GM19372 (cell line): ENCODE results near the gene SLITRK1.

Experiments
- ATAC-seq: cut with Tn5 transposase; IDR thresholded peaks from one replicate; pipeline ENCODE4 v1.9.1; 2021; ENCODE audit warnings: mild to moderate bottlenecking, low read depth, moderate library complexity; ENCODE audit not compliant: unreplicated experiment

The SLITRK1 gene, protein sequence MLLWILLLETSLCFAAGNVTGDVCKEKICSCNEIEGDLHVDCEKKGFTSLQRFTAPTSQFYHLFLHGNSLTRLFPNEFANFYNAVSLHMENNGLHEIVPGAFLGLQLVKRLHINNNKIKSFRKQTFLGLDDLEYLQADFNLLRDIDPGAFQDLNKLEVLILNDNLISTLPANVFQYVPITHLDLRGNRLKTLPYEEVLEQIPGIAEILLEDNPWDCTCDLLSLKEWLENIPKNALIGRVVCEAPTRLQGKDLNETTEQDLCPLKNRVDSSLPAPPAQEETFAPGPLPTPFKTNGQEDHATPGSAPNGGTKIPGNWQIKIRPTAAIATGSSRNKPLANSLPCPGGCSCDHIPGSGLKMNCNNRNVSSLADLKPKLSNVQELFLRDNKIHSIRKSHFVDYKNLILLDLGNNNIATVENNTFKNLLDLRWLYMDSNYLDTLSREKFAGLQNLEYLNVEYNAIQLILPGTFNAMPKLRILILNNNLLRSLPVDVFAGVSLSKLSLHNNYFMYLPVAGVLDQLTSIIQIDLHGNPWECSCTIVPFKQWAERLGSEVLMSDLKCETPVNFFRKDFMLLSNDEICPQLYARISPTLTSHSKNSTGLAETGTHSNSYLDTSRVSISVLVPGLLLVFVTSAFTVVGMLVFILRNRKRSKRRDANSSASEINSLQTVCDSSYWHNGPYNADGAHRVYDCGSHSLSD

DNA sequence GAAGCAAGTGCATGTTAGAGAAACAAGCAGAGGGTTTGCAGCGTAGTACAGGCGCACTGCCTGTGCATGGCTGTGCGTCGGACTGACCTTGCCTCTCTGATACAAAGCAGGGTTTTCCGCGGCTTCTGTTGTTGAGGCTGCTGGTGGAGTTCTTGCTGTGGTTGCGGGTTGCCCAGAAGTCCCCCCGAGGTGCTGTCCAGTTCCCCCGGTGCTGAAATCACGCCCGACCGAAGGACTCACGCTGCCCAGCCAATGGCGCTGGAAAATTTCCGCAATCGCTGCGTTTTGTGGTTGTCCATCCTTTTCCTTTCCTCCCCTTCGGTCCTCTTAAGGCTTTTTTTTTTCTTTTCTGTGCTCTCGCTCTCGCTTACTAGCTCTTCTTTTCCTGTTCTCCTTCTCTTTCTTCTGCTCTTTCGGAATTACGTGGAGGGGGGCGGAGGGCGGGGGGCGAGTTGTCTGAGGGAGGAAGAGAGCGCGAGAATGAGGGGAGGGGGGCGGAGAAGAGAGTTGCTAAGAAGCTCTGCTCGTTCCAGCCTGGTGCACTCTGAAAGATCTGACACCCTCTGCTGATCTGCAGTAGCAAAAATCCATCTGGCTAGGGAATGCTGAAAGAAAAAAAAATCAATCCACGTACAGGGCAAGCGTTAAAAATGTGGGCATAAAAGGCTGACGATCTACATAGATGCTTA lies at the start of gene SLITRK1:
Gene SLITRK1 (minus strand): TSS at position 558 of the 689 bp plus-strand sequence. CDS start 967 bp downstream, outside the sequence.
- no peak for ATAC-seq

DNA sequence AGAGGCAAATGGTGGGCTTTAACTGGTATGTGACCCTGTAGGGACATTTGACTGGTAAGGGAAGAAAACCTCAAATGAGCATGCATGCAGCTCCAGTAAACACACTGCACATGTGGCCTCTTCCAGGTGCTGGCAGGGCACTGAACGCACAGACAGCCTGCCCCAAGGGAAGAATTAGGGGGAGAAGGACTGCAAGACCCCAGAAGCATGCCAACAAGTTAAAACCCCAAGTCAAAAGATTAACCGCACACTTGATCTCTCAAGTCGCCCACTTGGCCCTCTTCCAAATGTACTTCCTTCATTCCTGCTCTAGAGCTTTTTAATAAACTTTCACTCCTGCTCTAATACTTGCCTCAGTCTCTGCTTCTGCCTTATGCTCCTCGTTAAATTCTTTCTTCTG lies 46.9 kb upstream of the SLITRK1 start:
- no peak for ATAC-seq

DNA sequence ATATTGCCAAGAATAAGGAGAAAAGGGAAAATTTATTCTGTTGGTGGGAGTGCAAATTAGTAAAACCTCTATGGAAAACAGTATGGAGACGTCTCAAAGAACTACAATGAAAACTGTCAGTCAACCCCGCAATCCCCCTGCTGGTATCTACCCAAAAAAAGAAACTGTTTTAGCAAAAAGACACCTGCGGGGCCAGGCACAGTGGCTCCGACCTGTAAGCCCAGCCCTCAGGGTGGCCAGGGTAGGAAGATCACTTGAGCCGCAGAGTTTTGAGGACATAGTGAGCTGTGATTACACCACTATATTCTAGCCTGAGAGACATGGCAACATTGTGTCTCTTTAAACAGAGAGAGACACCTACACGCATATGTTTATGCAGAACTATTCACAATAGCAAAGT lies 37.5 kb upstream of the SLITRK1 start:
- no peak for ATAC-seq

DNA sequence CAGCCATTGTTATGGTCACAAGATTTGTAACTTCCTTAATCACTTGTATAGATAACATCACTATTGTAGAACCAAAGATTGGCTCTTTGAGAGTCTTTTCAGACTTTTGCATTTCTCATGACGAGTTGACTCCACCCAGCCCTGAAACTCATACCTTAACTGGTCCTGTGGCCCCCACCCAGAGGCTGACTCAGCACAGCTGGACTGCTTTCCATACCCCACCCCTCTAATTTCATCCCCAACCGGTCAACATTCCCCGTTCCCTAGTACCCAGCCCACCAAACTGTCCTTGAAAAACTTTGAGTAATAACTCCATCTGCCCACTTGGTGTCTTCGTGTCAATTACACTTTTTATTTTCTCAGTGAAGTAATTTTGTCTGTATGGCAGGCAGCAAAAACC lies 32.1 kb upstream of the SLITRK1 start:
- ATAC-seq, result no peak

DNA sequence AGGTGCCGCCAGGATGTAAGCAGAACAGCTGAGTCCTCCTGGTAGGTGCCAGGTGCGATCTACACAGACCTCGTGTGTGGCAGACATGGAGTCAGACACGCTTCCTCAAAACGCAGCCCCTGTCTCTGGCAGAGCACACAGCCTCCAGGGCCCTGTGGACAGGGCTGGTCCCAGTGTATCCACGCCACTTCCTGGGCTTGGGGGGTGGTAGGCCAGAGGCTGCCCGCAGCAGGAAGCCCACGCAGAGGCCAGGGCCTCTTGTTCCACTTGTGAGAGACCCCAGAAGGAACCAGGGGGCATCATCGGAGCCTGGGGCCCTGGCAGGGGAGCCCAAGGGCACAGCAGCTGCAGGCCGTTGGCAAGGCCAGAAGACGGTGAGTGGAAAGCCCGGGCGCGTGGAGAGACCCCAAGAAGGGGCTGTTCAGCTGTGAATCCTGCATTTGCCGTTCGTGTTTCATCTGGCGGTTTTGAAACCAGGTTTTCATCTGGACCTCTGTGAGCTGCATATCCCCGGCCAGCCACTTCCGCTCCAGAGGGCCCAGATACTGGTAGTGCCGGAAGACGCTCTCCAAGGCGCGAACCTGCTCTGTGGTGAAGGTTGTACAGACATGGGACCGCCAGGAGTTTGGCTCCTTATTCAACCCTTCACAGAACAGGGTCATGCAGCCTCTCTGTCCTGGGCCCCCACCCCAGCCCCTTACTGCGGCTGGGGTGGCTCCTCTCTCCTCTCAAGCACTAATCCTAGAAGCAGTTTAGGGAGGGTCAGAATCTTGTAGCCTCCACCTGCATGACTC lies 25.1 kb upstream of the SLITRK1 start:
- ATAC-seq, result no peak

DNA sequence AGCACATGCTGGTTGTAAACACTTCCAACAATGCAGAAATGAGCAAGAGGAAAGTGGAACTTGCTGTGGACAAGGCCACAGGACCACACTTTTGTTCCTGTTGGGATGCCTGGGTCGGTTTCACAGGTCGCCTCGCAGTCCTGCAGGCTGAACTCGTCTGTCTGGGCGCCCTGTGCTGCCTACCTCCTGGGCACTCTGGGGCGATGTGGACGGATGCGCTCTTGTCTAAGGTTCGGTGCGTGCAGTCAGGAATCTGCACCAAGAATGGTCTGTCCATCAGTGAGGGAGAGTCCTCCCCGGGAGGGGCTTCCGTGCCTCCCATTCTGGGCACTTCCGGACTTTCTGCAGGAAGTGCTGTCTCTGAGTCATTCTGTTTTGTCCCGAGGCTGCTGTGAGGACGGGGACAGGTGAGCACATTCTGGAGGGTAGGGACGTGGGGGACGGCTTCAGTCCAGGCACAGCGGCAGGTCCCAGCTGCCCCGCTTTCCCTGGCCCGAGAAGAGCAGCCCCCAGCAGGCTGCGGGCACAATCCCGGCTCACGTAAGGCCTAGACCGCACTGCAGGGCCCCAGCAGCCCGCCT lies 24.1 kb upstream of the SLITRK1 start:
- ATAC-seq, result no peak

DNA sequence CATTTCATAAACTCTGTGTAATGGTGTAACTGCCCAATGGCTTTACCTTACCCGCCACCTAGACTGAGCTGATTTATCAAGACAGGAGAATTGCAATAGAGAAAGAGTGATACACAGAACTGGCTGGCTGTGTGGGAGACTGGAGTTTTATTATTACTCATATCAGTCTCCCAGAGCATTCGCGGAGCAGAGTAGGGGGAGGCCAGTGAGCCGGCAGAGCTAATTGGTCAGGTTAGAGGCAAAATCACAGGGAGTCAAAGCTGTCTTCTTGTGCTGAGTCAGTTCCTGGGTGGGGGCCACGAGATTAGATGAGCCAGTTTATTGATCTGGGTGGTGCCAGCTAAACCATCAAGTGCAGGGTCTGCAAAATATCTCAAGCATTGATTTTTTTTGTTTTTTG lies 23.4 kb upstream of the SLITRK1 start:
- ATAC-seq, result no peak

DNA sequence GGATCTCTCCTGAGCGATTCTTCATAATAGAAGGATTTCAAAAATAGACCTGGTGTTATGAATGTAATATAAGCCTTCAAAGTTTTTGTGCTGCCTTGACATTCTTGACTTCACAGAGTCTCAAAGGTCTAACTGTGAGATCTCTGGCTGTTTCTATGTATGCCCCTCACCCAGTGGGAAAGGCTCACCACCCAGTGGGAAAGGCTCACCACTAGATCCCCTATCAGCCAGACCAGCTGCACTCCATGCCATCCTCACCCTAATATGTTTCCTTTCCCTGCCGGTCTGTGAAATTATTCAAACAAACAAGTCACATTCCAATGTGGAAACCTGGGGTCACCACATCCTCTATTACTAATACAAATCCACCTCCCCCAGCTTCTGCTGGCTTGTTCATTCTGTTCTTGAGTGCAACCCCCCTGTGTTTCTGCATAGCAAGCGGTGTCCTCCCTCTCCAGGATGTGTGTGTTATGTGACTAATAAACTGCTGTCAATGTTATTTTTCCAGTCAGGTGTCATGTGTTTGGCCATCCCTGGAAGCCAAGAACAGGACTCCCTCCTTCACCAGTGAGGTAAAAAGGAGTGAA lies 13.8 kb upstream of the SLITRK1 start:
- ATAC-seq, result no peak

DNA sequence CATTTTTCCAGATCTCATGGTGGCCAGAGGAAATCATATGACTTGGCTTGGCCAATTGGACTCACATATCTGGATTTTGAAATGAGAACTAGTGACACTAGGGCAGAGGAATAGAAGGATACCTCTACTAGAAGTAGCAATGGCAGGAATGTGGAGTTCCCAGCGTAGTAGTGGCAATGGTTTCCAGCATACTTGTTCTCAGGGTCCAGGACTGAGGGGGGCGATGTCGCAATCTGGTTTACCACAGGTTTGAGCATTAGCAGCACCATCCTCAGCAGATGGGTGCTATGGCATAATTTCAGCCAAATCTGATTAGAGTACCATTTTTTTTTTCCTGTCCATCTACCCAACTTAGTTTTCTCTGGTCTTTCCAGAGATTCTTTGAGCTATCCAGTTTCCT lies 8.1 kb upstream of the SLITRK1 start:
- no peak for ATAC-seq

DNA sequence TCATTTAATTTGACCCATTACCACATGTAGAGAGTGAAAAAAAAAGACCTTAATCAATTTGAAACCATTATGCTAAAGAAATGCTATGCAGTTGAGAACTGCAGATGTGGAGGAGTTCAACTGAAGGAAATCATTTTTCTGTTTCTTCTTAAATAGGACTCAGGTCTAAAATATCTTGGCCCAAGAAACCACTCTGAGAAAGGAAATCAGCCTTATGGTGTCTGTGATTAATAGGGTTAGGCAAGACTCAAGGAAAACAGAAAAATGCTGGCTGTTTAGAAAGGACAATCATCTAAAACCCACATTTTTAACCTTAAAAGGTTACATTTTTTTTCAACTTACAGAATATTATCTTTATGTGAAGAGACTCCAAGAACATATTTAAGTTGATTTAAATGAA lies 1.9 kb upstream of the SLITRK1 start:
- no peak for ATAC-seq

DNA sequence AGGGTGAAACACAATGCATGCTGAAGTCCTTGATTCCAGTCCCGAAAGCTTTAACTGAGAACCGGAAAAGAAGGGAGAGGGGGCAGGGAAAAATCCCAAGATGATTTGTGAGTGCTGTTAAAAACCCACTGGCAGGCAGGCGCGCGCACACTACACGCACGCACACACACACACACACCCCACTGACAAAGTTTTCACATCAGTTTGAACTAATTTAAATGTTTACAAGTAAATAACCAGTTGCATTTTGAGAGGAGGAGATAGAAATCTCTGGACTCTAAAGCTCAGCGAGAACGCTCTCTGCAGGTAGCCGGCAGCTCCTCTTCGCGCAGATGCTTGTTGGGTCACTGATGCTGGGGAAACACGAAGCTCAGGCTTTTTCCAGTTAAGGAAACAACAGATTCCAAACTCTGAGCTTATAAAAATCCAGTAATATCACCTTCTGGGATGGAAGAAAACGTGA lies 818 bp upstream of the SLITRK1 start:
- ATAC-seq, result no peak

DNA sequence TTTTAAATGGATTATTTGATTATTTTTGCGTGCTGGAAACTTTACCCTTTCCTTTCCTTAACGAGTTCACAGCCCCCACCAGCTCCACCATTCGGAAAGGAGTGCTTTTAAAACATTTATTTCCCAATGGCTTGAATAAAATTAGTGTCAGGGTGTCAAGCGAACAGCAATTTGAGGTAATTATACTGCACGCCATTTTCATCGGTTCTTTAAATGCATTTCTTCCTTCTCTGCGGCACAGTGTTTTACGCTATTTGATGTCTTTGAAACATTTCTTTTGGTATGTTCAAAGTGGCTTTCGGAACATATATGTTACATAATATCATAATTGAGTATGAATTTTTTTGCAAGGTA lies 309 bp upstream of the SLITRK1 start:
- no peak for ATAC-seq

DNA sequence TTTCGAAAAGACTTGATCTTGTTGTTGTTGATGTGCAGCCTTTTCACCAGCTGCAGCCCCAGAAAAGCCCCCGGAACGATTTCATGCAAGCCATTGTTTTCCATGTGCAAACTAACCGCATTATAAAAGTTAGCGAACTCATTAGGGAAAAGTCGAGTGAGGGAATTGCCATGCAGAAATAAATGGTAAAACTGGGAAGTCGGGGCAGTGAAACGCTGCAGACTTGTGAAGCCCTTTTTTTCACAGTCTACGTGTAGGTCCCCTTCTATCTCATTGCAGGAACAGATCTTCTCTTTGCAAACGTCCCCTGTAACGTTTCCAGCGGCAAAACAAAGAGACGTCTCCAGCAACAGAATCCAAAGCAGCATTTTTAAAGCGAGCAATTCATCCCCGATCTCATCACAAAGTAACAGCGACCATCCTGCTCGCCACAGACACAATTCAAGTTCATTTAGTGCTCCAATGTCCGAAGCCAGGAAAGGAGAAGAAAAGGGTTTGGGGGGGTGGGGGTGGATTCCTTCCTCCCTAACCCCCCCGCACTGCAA lies 1.1 kb downstream of the SLITRK1 start:
- no peak for ATAC-seq

DNA sequence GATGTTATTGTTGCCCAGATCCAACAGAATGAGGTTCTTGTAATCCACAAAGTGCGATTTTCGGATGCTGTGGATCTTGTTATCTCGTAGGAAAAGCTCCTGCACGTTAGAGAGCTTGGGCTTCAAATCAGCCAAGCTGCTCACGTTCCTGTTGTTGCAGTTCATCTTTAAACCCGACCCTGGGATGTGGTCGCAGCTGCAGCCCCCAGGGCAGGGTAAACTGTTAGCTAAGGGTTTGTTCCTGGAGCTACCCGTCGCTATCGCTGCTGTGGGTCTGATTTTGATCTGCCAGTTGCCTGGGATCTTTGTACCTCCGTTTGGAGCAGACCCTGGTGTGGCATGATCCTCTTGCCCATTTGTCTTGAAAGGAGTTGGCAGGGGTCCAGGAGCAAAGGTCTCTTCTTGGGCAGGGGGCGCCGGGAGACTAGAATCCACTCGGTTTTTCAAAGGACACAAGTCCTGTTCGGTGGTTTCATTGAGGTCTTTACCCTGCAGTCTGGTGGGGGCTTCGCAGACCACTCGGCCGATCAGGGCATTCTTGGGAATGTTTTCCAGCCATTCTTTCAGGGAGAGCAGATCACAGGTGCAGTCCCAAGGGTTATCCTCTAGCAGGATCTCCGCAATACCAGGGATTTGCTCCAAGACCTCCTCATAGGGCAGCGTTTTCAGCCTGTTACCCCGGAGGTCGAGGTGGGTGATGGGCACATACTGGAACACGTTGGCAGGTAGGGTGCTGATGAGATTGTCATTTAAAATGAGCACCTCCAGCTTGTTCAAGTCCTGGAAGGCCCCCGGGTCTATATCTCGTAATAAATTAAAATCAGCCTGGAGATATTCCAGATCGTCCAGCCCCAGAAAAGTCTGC lies 1.8 kb downstream of the SLITRK1 start:
- no peak for ATAC-seq

DNA sequence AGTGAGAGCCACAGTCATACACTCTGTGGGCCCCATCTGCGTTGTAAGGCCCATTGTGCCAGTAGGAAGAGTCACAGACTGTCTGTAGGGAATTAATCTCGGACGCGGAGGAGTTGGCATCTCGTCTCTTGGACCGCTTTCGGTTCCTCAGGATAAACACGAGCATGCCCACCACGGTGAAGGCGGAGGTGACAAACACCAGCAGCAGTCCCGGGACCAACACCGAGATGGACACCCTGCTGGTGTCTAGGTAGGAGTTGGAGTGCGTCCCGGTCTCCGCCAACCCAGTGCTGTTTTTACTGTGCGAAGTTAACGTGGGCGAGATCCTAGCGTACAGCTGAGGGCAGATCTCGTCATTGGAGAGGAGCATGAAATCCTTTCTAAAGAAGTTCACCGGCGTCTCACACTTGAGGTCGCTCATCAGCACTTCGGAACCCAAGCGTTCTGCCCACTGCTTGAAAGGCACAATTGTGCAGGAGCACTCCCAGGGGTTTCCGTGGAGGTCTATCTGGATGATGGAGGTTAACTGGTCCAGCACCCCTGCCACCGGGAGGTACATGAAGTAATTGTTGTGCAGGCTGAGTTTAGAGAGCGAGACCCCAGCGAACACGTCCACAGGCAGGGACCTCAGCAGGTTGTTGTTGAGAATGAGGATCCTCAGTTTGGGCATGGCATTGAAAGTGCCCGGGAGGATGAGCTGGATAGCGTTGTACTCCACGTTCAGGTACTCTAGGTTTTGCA lies 2.7 kb downstream of the SLITRK1 start:
- ATAC-seq, result no peak

DNA sequence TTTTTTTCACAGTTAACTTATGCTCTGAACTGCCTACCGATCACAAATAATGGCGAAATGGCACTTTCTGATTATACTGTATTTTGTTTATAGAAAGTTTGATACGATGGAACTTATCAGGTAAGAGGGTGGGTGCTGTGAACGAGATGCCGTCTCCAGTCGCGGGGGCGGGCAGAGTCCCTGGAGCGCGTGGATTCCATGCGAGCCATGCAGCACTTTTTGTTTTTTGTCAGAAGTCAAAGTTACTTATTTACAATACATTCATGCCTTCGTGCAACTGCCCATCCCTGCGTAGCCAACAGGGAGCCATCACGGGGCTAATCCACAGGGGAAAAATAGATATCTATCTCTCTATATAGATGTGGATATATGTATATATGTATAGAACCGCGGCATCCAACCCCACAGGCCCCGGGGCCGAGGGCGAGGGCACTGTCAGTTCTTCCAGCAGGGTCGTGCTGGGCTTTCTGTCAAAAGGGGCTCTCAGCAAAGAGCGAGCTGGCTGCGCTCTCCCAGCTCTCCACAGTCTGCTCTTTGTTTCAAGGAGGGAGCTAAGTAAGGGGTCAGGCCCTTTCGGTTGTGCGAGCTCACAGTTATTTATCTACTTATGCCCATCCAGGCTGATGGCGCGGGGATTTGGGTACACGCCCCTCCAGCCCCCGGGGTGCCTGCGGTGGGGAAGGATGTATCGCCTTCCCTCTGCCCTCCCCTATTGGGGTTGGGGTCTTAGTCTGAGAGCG lies 3.4 kb downstream of the SLITRK1 start:
- no peak for ATAC-seq

DNA sequence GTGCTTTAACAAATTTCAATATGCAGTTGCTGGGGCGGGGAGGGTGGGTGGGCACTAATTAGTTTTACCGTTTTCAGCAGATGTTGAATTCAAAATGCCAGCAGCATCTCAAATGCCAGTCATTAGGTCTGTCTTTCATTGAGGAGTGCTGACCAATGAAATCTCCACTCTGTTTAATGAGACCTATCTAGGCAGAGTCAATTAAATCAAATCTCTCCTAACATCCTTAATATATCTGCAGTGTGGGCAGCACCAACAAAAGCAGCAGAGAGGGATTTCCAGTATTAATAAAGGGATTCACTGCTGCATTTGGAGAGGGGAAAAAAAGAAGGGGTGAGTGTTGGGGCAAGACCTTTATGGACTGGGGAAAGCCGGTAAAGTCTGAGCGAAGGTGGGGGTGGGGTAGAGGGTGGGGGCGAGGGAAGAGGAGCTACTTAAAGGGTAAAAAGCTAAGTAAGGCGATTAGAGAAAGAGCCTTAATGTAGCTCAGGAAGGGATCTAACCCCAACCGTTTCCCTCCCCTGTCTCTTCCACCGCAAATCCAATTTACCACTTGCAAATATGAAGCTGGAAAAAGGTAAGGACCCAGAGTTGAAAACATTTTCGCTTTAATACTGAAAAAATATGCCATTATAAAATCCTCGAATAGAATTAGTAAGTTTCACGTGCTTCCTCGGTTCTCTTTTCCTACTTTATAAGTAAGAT lies 4.5 kb downstream of the SLITRK1 start:
- no peak for ATAC-seq
